NCI-H1436 (cell line): Measurements from ENCODE around the gene NKAP.
"Not testable (repeated sequence)": the region's sequence is repeated elsewhere in the genome, so short reads cannot be mapped to it uniquely, and the experiment has no call there.

ENCODE experiments used
- DNase-seq: peaks from one replicate; lab custom pipeline; 2025; lab: John Stamatoyannopoulos, UW

The NKAP gene

GRCh38 chrX:119943185-119943988 is at the start of gene NKAP:
NKAP (minus strand) TSS chrX:119943751; CDS start chrX:119943605, 146 bp downstream.
- peak; percentile 82 for DNase-seq

DNA sequence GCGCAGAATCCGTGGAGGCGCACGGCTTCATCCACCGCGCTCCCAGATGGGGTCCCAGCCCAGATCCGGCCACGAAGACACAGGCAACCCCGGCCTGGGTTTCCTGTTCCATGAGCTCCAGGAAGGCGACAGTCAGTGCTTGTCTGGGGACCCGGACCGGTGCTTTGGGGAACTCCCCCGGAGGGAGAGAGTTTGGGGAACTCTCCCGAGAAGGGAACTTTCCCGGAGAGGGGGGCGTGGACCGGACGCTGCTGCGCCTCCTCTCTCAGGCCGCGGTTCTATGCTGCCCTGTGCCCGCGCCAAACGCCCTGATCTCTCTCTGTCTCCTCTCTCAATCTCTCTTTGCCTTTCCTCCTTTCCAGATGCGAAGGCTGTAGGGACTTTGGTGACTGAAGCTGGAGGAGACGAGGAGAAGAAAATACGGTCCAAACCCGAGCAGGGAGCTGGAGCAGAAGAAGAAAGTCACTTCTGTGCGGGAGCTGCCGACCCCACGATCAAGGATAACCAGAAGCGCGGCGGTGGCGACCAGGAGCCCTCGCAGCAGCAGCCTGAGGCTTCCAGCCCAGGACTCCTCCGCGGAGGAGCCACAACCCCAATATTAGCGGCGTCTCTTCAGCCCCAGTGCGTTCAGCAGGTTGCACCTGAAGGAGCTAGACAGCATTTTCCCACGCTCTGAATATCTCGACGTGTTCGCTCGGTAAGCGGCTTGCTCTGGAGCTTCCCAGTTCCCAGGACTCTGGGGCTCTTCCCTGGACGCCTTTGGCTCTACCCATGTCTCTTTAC is 47.6 kb upstream of the NKAP start:
- DNase-seq = no peak

DNA sequence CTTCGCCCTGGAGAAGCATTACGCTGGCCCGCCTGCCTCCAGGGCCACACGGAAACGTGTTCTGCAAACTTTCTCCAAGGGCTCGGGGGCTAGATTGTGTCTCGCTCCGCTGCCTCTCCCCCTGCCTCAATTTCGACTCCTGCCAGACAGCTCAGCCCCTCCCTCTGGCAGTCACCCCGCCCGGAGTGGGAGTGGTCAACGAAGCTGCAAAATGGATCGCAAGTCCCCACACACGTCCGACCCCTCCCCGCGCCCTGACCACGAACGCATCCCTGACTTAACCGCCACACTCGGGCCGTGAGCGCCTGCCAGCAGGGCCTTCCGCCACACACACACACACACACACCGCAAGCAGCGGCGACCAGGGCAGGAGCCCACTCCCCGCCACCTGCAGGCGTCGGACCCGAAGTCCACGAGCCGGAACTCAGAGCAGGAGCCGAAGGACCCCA is 47.0 kb upstream of the NKAP start:
- DNase-seq = no peak

- DNase-seq = no peak
These were observed 46.5 kb upstream of the NKAP start for GRCh38 chrX:119989905-119990555.

DNA sequence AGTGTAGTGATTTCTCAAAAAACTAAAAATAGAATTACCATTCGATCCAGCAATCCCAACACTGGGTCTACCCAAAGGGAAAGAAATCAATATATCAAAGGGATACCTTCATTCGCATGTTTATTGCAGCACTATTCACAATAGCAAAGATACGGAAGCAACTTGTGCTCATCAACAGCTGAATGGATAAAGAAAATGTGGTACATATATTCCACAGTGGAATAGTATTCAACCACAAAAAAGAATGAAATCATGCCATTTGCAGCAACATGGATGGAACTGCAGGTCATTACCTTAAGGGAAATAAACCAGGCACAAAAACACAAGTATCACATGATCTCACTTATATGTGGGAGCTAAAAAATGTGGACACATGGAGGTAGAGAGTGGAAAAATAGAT is 42.7 kb upstream of the NKAP start:
- no peak for DNase-seq

- DNase-seq = no peak
These were observed 41.1 kb upstream of the NKAP start for GRCh38 chrX:119984652-119985051.

- no peak for DNase-seq
These were observed 39.9 kb upstream of the NKAP start for GRCh38 chrX:119983494-119983893.

DNA sequence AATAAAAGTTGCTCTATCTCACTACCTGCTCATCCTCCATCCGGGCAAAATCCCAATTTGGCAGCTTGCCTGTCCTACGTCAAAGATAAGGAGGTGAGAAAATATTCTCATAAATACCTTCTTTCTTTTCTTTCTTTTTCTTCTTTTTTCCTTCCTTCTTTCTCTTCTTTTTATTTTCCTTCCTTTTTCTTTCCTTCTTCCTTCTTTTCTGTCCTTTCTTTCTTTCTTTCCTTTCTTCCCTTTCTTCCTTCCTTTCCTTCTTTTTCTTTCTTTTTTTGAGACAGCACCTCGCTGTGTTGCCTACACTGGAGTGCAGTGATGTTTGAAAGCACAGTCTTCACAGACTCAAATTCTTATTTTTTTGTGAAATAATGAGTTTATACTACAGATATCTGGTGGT is 38.6 kb upstream of the NKAP start:
- DNase-seq = no peak

GRCh38 chrX:119981286-119982070 is 37.9 kb upstream of the NKAP start:
- DNase-seq = peak; percentile 36

GRCh38 chrX:119977172-119977571 is 33.6 kb upstream of the NKAP start:
- not testable (repeated sequence) for DNase-seq

DNA sequence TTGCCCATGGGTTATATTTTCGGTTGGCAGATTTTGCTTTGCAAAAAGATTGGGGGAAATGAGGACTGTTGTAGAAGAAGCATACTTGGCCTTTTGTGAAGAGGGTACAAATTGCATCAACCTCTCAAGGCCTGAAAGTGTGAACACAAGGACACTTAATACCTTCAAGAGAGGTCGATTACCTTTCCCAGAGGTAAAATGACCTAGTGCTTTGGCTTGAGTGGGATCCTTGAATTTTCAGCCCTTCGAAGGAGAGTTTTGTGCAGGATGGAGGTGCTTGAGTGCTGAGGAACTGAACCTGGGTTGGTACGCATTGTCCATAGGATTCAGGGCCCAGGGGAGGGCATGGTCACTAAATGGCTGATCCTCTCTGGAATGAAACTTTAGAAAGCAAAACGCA is 27.6 kb upstream of the NKAP start:
- DNase-seq = no peak

DNA sequence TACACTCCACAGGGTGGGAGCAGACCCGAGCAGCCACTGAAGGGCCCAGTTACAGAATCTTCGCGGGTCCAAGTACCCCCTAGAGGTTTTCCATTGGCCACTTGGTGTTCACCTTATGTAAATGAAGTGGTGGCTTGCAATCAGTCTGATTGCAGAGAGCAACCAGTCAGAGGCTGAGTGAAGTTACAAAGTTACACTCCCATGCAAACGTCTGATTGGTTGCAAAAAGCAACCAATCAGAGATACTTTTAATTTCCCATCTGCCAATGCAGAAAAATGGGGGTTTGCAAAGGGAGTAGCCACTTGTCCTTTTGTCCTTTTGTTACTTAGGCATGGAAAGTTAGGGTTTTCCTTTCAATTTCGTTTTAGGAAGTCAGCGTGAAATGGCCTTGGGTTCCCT is 27.0 kb upstream of the NKAP start:
- no peak for DNase-seq

DNA sequence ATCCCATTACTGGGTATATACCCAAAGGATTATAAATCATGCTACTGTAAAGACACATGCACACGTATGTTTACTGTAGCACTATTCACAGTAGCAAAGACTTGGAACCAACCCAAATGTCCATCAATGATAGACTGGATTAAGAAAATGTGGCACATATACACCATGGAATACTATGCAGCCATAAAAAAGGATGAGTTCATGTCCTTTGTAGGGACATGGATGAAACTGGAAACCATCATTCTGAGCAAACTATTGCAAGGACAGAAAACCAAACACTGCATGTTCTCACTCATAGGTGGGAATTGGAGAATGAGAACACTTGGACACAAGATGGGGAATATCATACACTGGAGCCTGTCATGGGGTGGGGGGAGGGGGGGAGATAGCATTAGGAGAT is 23.3 kb upstream of the NKAP start:
- DNase-seq = not testable (repeated sequence)

DNA sequence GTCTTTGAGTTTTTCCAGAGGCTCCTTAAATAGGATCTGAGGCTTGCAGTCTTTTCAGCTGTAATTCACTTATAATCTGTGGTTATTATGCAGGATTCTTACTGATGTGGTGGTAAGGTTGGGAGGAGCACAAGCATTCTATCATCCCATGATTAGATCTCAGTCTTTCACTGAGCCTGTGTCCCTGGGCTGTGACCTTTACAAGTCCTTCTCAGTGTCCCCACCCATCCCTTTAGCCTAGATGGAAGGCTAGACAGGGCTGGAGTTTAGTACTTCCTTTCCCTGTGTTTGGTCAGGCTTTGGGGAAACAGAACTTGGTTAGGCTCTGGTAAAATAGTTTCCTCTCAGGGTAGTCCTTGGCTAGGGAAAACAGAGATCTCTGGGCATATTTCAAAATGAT is 17.1 kb upstream of the NKAP start:
- DNase-seq = no peak

DNA sequence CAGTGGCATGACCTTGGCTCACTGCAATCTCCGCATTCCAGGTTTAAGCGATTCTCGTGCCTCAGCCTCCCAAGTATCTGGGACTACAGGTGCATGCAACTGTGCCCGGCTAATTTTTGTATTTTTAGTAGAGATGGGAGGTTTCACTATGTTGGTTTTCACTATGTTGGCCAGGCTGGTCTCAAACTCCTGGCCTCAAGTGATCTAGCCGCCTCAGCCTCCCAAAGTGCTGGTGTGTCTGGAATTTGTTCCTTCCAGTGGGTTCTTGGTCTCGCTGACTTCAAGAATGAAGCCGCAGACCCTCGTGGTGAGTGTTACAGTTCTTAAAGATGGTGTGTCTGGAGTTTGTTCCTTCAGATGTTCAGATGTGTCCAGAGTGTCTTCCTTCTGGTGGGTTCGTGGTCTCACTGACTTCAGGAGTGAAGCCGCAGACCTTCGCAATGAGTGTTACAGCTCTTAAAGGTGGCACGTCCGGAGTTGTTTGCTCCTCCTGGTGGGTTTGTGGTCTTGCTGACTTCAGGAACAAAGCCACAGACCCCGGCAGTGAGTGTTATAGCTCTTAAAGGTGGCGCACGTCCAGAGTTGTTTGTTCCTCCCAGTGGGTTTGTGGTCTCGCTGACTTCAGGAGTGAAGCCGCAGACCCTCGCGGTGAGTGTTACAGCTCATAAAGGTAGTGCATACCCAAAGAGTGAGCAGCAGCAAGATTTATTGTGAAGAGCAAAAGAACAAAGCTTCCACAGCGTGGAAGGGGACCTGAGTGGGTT is 12.4 kb upstream of the NKAP start:
- DNase-seq = not testable (repeated sequence)

DNA sequence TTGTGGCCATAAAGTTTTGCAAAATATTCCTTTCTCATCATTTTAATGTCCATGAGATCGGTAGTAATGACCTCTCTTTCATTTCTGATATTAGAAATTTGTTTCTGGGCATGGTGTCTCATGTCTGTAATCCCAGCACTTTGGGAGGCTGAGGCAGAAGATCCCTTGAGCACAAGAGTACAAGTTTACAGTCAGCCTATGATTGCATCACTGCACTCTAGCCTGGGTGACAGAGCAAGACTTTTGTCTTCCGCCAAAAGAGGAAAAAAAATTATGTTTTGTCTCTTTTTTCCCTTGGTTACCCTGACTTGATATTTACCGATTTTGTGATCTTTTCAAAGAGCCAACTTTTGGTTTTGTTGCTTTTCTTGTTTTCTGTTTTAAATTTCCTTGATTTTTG is 10.8 kb upstream of the NKAP start:
- DNase-seq = no peak

DNA sequence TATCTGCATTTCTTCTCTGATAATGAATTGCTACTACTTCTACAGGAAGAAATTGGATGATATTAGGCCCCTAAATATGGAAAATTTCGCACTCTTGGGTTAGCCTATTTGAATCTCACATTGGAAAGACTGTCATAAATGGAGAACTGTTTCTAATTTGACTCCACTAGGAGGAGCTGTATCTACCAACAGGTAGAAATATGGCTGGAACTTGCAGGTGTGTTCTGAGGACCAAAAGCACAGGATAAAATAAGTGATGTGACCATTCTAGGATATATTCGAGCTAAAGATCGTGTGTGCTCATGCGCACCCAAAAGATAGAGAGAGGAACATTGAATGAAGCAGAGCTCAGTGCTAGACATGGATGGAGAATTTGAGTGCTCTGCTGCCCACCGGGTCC is 4.8 kb upstream of the NKAP start:
- DNase-seq = no peak

DNA sequence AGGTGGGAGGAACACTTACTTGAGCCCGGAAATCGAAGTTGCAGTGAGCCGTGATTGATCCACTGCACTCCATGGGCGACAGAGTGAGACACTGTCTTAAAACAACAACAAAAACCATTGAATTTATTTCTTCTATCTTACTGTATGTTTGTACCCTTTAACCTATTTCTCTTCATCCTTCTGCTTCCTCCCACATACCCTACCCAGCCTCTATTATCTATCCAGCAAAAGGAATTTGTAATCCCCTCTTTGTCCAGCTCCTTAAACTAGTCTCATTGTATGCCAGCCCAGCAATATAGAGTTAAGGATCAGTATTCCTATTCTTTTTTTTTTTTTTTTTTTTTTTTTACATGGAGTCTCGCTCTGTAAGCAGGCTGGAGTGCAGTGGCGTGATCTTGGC is 1.9 kb upstream of the NKAP start:
- no peak for DNase-seq

GRCh38 chrX:119942831-119943184 is 743 bp downstream of the NKAP start:
- DNase-seq = no peak

DNA sequence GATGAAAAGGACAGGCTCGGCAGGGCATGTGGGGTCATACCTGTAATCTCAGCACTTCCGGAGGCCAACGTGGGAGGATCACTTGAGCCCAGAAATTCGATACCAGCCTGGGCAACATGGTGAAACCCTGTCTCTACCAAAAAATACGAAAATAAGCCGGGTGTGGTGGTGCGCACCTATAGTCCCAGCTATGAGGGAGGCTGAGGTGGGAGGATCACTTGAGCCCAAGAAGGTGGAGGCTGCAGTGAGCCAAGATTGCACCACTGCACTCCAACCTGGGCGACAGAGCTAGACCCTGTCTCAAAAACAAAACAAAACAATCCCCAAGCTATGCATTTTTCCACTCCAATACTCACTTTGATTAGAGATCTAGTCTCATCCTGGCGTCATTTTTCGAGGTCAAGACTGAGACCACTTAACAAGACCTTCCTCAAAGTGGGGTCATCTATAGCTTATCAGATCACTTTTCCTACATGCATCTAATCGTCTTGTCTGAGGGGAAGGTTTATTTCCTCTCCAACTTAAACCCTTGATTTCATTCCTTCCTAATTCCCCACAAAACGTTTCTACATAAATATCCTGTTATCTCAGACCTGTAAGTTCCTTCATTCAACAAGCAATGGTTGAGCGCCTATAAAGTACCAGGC is 1.3 kb downstream of the NKAP start:
- no peak for DNase-seq

GRCh38 chrX:119941336-119941735 is 2.2 kb downstream of the NKAP start:
- no peak for DNase-seq
